H9 (cell line): ENCODE measurements around the gene APCDD1. TPM values are rescaled to one million over a fixed set of nuclear protein-coding genes. Genes with fewer than 3 reads are reported as not detected.

ENCODE experiments used
- DNase-seq: peaks from one replicate; pipeline ENCODE4 v3.0.0-alpha.2; 2017
- H2AFZ ChIP-seq: one replicate; pipeline ENCODE4 v1.6.1; 2013; ENCODE audit warnings: mild to moderate bottlenecking, low read length, control low read depth, moderate library complexity
- H2AK5ac ChIP-seq: 2 replicates; pipeline ENCODE4 v1.6.1; 2013; ENCODE audit warnings: low read length, control low read depth, mixed read lengths; ENCODE audit not compliant: insufficient read length
- H2BK120ac ChIP-seq: one replicate; pipeline ENCODE4 v1.6.1; 2013; ENCODE audit warnings: low read depth, mild to moderate bottlenecking, low read length, control low read depth, inconsistent platforms; ENCODE audit not compliant: poor library complexity, severe bottlenecking
- H2BK12ac ChIP-seq: 2 replicates; pipeline ENCODE4 v1.6.1; 2013; ENCODE audit warnings: low read length, control low read depth, mixed read lengths, low read depth; ENCODE audit not compliant: insufficient read length
- H2BK15ac ChIP-seq: 2 replicates; pipeline ENCODE4 v1.6.1; 2013; ENCODE audit warnings: low read depth, low read length, control low read depth
- H2BK20ac ChIP-seq: one replicate; pipeline ENCODE4 v1.6.1; 2013; ENCODE audit warnings: low read depth, mild to moderate bottlenecking, low read length, control low read depth, inconsistent platforms; ENCODE audit not compliant: poor library complexity, severe bottlenecking
- H2BK5ac ChIP-seq: 2 replicates; pipeline ENCODE4 v1.6.1; 2013; ENCODE audit warnings: low read length, control low read depth, mixed read lengths; ENCODE audit not compliant: insufficient read length
- H3K14ac ChIP-seq: 2 replicates; pipeline ENCODE4 v1.6.1; 2013; ENCODE audit warnings: low read length, control low read depth; ENCODE audit not compliant: insufficient read depth
- H3K18ac ChIP-seq: 2 replicates; pipeline ENCODE4 v1.6.1; 2013; ENCODE audit warnings: low read depth, mild to moderate bottlenecking, mixed read lengths, low read length, control low read depth; ENCODE audit not compliant: insufficient read length
- H3K23ac ChIP-seq: 2 replicates; pipeline ENCODE4 v1.6.1; 2013; ENCODE audit warnings: low read length, control low read depth, mixed read lengths, low read depth; ENCODE audit not compliant: insufficient read length
- H3K23me2 ChIP-seq: 2 replicates; pipeline ENCODE4 v1.6.1; 2013; ENCODE audit warnings: low read depth, mild to moderate bottlenecking, mixed read lengths, low read length, control low read depth; ENCODE audit not compliant: insufficient read length, poor library complexity, severe bottlenecking
- H3K27ac ChIP-seq: 2 replicates; pipeline ENCODE4 v1.5.1; 2013; ENCODE audit warnings: low read length, control low read depth, mixed read lengths, low read depth; ENCODE audit not compliant: insufficient read length
- H3K27me3 ChIP-seq: 2 replicates; pipeline ENCODE4 v1.6.1; 2013; ENCODE audit warnings: low read length, control low read depth, inconsistent platforms; ENCODE audit not compliant: insufficient read depth
- H3K4ac ChIP-seq: 2 replicates; pipeline ENCODE4 v1.6.1; 2013; ENCODE audit warnings: low read depth, mild to moderate bottlenecking, control low read depth, inconsistent platforms, low read length, moderate library complexity
- H3K4me1 ChIP-seq: 2 replicates; pipeline ENCODE4 v1.6.1; 2013; ENCODE audit warnings: low read length, control low read depth, inconsistent platforms; ENCODE audit not compliant: insufficient read depth
- H3K4me2 ChIP-seq: 2 replicates; pipeline ENCODE4 v1.6.1; 2013; ENCODE audit warnings: low read length, control low read depth, mixed read lengths; ENCODE audit not compliant: insufficient read length, insufficient read depth
- H3K56ac ChIP-seq: 2 replicates; pipeline ENCODE4 v1.6.1; 2013; ENCODE audit warnings: low read depth, mild to moderate bottlenecking, mixed read lengths, low read length, control low read depth; ENCODE audit not compliant: insufficient read length
- H3K79me1 ChIP-seq: 2 replicates; pipeline ENCODE4 v1.6.1; 2013; ENCODE audit warnings: low read depth, mild to moderate bottlenecking, moderate library complexity, low read length, control low read depth, inconsistent platforms; ENCODE audit not compliant: insufficient read depth, poor library complexity, severe bottlenecking
- H3K79me2 ChIP-seq: 2 replicates; pipeline ENCODE4 v1.6.1; 2013; ENCODE audit warnings: low read length, control low read depth, inconsistent platforms; ENCODE audit not compliant: insufficient read depth
- H3K9ac ChIP-seq: 2 replicates; pipeline ENCODE4 v1.6.1; 2013; ENCODE audit warnings: low read length, control low read depth, mixed read lengths; ENCODE audit not compliant: insufficient read length; ENCODE audit errors: extremely low read depth
- H3K9me3 ChIP-seq: one replicate; pipeline ENCODE4 v1.6.1; 2013; ENCODE audit warnings: low read depth, low read length, inconsistent platforms; ENCODE audit not compliant: control insufficient read depth
- H3T11ph ChIP-seq: one replicate; pipeline ENCODE4 v1.6.1; 2013; ENCODE audit warnings: mild to moderate bottlenecking, low read length, control low read depth, inconsistent platforms
- H4K20me1 ChIP-seq: one replicate; pipeline ENCODE4 v1.6.1; 2013; ENCODE audit not compliant: control insufficient read depth, insufficient read length, insufficient read depth
- H4K5ac ChIP-seq: 2 replicates; pipeline ENCODE4 v1.6.1; 2013; ENCODE audit warnings: low read depth, mild to moderate bottlenecking, mixed read lengths, low read length, control low read depth; ENCODE audit not compliant: insufficient read length
- H4K8ac ChIP-seq: replicated peaks from 2 replicates; pipeline ENCODE4 v1.6.1; 2013; ENCODE audit warnings: low read length, control low read depth, mixed read lengths, low read depth; ENCODE audit not compliant: insufficient read length
- H4K91ac ChIP-seq: 2 replicates; pipeline ENCODE4 v1.6.1; 2013; ENCODE audit warnings: low read depth, mild to moderate bottlenecking, moderate library complexity, mixed read lengths, low read length, control low read depth; ENCODE audit not compliant: insufficient read length
- H3K27ac Mint-ChIP-seq, 3 experiments: 2 replicates in 2 of 3; 3 replicates in 1 of 3; pipeline ENCODE4 v1.8.0; 2020 to 2021; ENCODE audit warnings: mixed read lengths in 3 of 3, mild to moderate bottlenecking in 1 of 3, moderate library complexity in 1 of 3
- H3K27me3 Mint-ChIP-seq: 2 replicates; pipeline ENCODE4 v1.8.0; 2021; ENCODE audit warnings: low read depth, mild to moderate bottlenecking, moderate library complexity, mixed read lengths
- H3K36me3 Mint-ChIP-seq, 3 experiments: 2 replicates in 2 of 3; 3 replicates in 1 of 3; pipeline ENCODE4 v1.8.0; 2020 to 2021; ENCODE audit warnings: low read depth in 3 of 3, mixed read lengths in 3 of 3; ENCODE audit not compliant: insufficient read depth in 1 of 3
- H3K4me1 Mint-ChIP-seq, 2 experiments: 2 replicates each; pipeline ENCODE4 v1.8.0; 2020; ENCODE audit warnings: mixed read lengths in 2 of 2
- H3K4me3 Mint-ChIP-seq, 2 experiments: 2 replicates in 1 of 2; 3 replicates in 1 of 2; pipeline ENCODE4 v1.8.0; 2020 to 2021; ENCODE audit warnings: mild to moderate bottlenecking in 2 of 2, mixed read lengths in 2 of 2, moderate library complexity in 1 of 2
- H3K9me3 Mint-ChIP-seq, 2 experiments: 2 replicates in 1 of 2; 3 replicates in 1 of 2; pipeline ENCODE4 v1.8.0; 2020; ENCODE audit warnings: mild to moderate bottlenecking in 2 of 2, mixed read lengths in 2 of 2, moderate library complexity in 1 of 2
- WGBS: extraction: QIAGEN DNeasy Blood & Tissue Kit; methylation state at CpG from one replicate; pipeline ENCODE4 v1.1.7; 2013; ENCODE audit warnings: missing lambda C conversion rate, low lambda C conversion rate, mixed read lengths; ENCODE audit not compliant: insufficient read length; ENCODE audit errors: extremely low coverage; 5-methylcytosine and 5-hydroxymethylcytosine counted together
- total RNA-seq: library from RNA; stranded (reverse); gene quantifications from 2 replicates; pipeline ENCODE4 v1.2.1, GENCODE V29; 2021
- TF ChIP-seq, protein P1 (sequence below): fragments of 200-600 bp; sonication (generic); conservative IDR thresholded peaks from 3 replicates; pipeline ENCODE4 v1.8.0; 2021; ENCODE audit warnings: antibody characterized with exemption, mild to moderate bottlenecking

APCDD1 gene
- total RNA-seq, 1 experiment from 2014 or later: 1.8 TPM

DNA sequence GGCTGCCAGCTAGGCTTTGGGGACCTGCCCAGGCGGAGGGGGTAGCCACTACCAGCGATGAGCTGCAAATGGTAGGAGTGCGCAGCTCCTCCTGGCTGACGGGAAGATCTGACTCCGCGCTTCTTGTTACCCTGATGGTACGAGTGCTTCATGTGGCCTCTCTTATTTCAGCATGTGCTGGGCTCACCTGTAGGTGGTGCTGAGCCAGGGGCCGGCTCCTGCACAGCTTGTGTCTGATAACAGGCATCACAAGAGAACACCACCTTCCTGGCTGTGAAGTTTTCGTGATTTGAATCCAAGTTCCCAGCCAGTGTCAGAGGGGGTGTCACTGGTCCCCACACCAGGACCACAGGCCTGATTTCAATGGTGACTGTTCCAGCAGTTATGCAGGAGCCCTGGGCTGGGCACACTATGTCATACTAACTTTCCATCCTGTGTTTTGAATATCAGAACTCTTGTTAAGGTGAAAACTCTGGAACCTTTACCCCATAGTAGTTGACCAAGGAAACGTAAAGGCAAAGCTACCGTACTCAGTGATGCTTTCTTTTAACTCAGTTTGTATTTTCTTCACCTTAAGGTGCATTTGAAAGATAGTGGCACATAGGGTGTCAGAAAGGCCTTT is 28.0 kb downstream of the APCDD1 start:
- Histone ChIP-seq H3K4me1 (peaks cover 4% of the 10 kb centered on the region), H2BK5ac (no peak overlapping the region), H2BK15ac (no peak overlapping the region), H3K79me2 (no peaks in the 10 kb centered on the region), H4K20me1 (no peaks in the 10 kb centered on the region), H3K79me1 (no peaks in the 10 kb centered on the region), H2BK120ac (no peak overlapping the region), H2BK20ac (no peak overlapping the region), H3K14ac (no peak overlapping the region), H3K9me3 (no peaks in the 10 kb centered on the region), H2AFZ (no peak overlapping the region), H3K4me2 (no peak overlapping the region), H3K56ac (no peak overlapping the region), H4K91ac (no peak overlapping the region), H3K27me3 (peaks cover 19% of the 10 kb centered on the region), H3K4ac (no peak overlapping the region), H3K23ac (no peak overlapping the region), H2BK12ac (no peak overlapping the region), H4K5ac (no peak overlapping the region), H4K8ac (no peak overlapping the region), H3K23me2 (no peaks in the 10 kb centered on the region), H3K9ac (no peak overlapping the region), H3K18ac (no peak overlapping the region), H3T11ph (no peak overlapping the region), H2AK5ac (no peak overlapping the region), H3K27ac (no peak overlapping the region)
- H3K36me3 Mint-ChIP-seq: peaks cover 7 to 14% (median 11%) of the 10 kb centered on the region in 3 experiments; a peak in 5 of 7 replicates
- WGBS: no CpG with 5 or more reads among the region's 11 CpGs
- peak; percentile 48 for DNase-seq
- peaks cover 2 to 4% of the 10 kb centered on the region in 2 experiments; a peak in 2 of 5 replicates for H3K9me3 Mint-ChIP-seq
- peaks cover 47% of the 10 kb centered on the region for H3K27me3 Mint-ChIP-seq
- H3K27ac Mint-ChIP-seq: no peak overlapping the region
- H3K4me1 Mint-ChIP-seq: peaks cover 30 to 31% of the 10 kb centered on the region in 2 experiments
- TF ChIP-seq, protein P1, sequence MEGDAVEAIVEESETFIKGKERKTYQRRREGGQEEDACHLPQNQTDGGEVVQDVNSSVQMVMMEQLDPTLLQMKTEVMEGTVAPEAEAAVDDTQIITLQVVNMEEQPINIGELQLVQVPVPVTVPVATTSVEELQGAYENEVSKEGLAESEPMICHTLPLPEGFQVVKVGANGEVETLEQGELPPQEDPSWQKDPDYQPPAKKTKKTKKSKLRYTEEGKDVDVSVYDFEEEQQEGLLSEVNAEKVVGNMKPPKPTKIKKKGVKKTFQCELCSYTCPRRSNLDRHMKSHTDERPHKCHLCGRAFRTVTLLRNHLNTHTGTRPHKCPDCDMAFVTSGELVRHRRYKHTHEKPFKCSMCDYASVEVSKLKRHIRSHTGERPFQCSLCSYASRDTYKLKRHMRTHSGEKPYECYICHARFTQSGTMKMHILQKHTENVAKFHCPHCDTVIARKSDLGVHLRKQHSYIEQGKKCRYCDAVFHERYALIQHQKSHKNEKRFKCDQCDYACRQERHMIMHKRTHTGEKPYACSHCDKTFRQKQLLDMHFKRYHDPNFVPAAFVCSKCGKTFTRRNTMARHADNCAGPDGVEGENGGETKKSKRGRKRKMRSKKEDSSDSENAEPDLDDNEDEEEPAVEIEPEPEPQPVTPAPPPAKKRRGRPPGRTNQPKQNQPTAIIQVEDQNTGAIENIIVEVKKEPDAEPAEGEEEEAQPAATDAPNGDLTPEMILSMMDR: peak; percentile 35; the same call in 2 of the 3 replicates
- no peak overlapping the region for H3K4me3 Mint-ChIP-seq
